ENCODE measurements around the gene GCDH.

- TF ChIP-seq, protein P1, sequence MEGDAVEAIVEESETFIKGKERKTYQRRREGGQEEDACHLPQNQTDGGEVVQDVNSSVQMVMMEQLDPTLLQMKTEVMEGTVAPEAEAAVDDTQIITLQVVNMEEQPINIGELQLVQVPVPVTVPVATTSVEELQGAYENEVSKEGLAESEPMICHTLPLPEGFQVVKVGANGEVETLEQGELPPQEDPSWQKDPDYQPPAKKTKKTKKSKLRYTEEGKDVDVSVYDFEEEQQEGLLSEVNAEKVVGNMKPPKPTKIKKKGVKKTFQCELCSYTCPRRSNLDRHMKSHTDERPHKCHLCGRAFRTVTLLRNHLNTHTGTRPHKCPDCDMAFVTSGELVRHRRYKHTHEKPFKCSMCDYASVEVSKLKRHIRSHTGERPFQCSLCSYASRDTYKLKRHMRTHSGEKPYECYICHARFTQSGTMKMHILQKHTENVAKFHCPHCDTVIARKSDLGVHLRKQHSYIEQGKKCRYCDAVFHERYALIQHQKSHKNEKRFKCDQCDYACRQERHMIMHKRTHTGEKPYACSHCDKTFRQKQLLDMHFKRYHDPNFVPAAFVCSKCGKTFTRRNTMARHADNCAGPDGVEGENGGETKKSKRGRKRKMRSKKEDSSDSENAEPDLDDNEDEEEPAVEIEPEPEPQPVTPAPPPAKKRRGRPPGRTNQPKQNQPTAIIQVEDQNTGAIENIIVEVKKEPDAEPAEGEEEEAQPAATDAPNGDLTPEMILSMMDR (conservative IDR thresholded peaks at IDR 0.05 in 1 of 2, IDR thresholded peaks at IDR 0.05 in 1 of 2; ENCODE audit: low read depth in 1 of 2, low read length in 2 of 2), result no peak
- TF ChIP-seq EZH2 (IDR thresholded peaks at IDR 0.05; ENCODE audit: low read length, missing control alignments), result no peak
Measured at GRCh38 chr19:12891553-12892021, 627 bp downstream of the GCDH start.
